D721Med (cell line): ENCODE results near the gene CCDC177.

ENCODE experiments used
- DNase-seq: peaks from one replicate; pipeline ENCODE4 v3.0.0; 2011; ENCODE audit warnings: low spot score; ENCODE audit not compliant: insufficient read length
- FAIRE-seq: peaks from 2 replicates; lab custom pipeline; 2011; peaks lifted over from hg19 to GRCh38; lab: Jason Lieb, UNC
- CTCF ChIP-seq: IDR thresholded peaks from 2 replicates; pipeline ENCODE4 v1.5.1; 2012; ENCODE audit warnings: mild to moderate bottlenecking, control low read depth; ENCODE audit not compliant: insufficient read depth; ENCODE audit errors: missing control alignments

Gene CCDC177

GRCh38 chr14:69574263-69574953 lies at the start of gene CCDC177:
CCDC177 (minus strand) TSS chr14:69574871; CDS start chr14:69573622, 1,249 bp downstream.
- peak; percentile 81 for TF ChIP-seq CTCF
- no peak for FAIRE-seq
- DNase-seq, result peak; percentile 56

- FAIRE-seq, result no peak
- no peak for DNase-seq
- TF ChIP-seq CTCF, result no peak
These were observed 49.5 kb upstream of the CCDC177 start for GRCh38 chr14:69624136-69624535.

- FAIRE-seq (no peak), DNase-seq (no peak)
- no peak for TF ChIP-seq CTCF
These were observed 46.3 kb upstream of the CCDC177 start for GRCh38 chr14:69620981-69621380.

GRCh38 chr14:69620211-69620611 lies 45.5 kb upstream of the CCDC177 start:
- FAIRE-seq (no peak), DNase-seq (no peak)
- TF ChIP-seq CTCF, result no peak

GRCh38 chr14:69619012-69619411 lies 44.3 kb upstream of the CCDC177 start:
- FAIRE-seq (no peak), DNase-seq (no peak)
- TF ChIP-seq CTCF, result no peak

- DNase-seq (no peak), FAIRE-seq (no peak)
- no peak for TF ChIP-seq CTCF
These were observed 43.1 kb upstream of the CCDC177 start for GRCh38 chr14:69617796-69618195.

GRCh38 chr14:69616408-69616773 lies 41.7 kb upstream of the CCDC177 start:
- no peak for DNase-seq
- FAIRE-seq, result no peak
- no peak for TF ChIP-seq CTCF
